Astrocyte of the cerebellum (primary cell): Measurements from ENCODE around the gene MYMK.

Source experiments
- DNase-seq: peaks from one replicate; pipeline ENCODE4 v3.0.0-alpha.2; 2011; ENCODE audit warnings: low read depth
- H3K4me3 ChIP-seq: 2 replicates; pipeline ENCODE4 v1.5.1; 2011; ENCODE audit warnings: mild to moderate bottlenecking, low read depth, low read length, moderate library complexity
- CTCF ChIP-seq: IDR thresholded peaks from 2 replicates; pipeline ENCODE4 v1.5.1; 2012; ENCODE audit warnings: low read length, low read depth, moderate library complexity, mild to moderate bottlenecking; ENCODE audit errors: missing control alignments
- in situ Hi-C: cut with HindIII; loops from 2 replicates; pipeline ENCODE4 v1.10.0; 2017; ENCODE audit warnings: low sequenced_read_pairs

The MYMK gene

GRCh38 chr9:133551446-133551845 lies 26.7 kb upstream of the MYMK start:
- no peak for DNase-seq
- in situ Hi-C loops: no loop called here
- no peak for TF ChIP-seq CTCF
- no peak overlapping the region for H3K4me3 ChIP-seq

GRCh38 chr9:133547116-133547515 lies 22.4 kb upstream of the MYMK start:
- TF ChIP-seq CTCF: no peak
- in situ Hi-C loops: no loop called here
- no peak overlapping the region for H3K4me3 ChIP-seq
- no peak for DNase-seq

GRCh38 chr9:133546287-133546680 lies 21.5 kb upstream of the MYMK start:
- DNase-seq: no peak
- H3K4me3 ChIP-seq: no peak overlapping the region
- no peak for TF ChIP-seq CTCF
- in situ Hi-C loops: no loop called here

GRCh38 chr9:133545494-133546286 lies 20.9 kb upstream of the MYMK start:
- DNase-seq: no peak
- in situ Hi-C loops: no loop called here
- no peak overlapping the region for H3K4me3 ChIP-seq
- TF ChIP-seq CTCF: no peak

- no peak for TF ChIP-seq CTCF
- DNase-seq: no peak
- in situ Hi-C loops: no loop called here
- H3K4me3 ChIP-seq: no peak overlapping the region
Measured at GRCh38 chr9:133543772-133544467, 19.2 kb upstream of the MYMK start.

GRCh38 chr9:133542002-133542401 lies 17.2 kb upstream of the MYMK start:
- TF ChIP-seq CTCF: no peak
- in situ Hi-C loops: no loop called here

More at GRCh38 chr9:133542002-133542401, 17.2 kb upstream of the MYMK start:
- no peak for DNase-seq
- H3K4me3 ChIP-seq: no peak overlapping the region
